HCT116 (cell line): ENCODE results near the gene KDM4E. TPM values are rescaled to one million over a fixed set of nuclear protein-coding genes. Genes with fewer than 3 reads are reported as not detected.

Experiments
- ATAC-seq: fragments of 200-7000 bp; cut with Tn5 transposase; 2 replicates; pipeline ENCODE4 v1.9.1; 2020; ENCODE audit warnings: mild to moderate bottlenecking, moderate library complexity
- BruUV-seq: library from RNA; stranded (reverse); fragments of 400-500 nt; replicated peaks from 2 replicates; lab custom pipeline; 2021; lab: Mats Ljungman, UMichigan
- CTCF ChIA-PET: fragments of 300-600 bp; sonication (Branson Sonifier 250); formaldehyde crosslinking; loops from one replicate; lab custom pipeline; 2021; ENCODE audit warnings: antibody characterized with exemption; lab: Charles Lee
- POLR2A ChIA-PET: fragments of 300-600, 350-600 bp; sonication (Branson Sonifier 250); formaldehyde crosslinking; loops from one replicate; lab custom pipeline; 2021; ENCODE audit warnings: antibody characterized with exemption; lab: Charles Lee
- RAD21 ChIA-PET, 2 experiments: fragments of 300-600 bp; sonication (Branson Sonifier 250); formaldehyde crosslinking; loops; one replicate each; lab custom pipeline; 2023; ENCODE audit warnings: low total read pairs in 2 of 2; ENCODE audit not compliant: uncharacterized antibody in 2 of 2, unreplicated experiment in 2 of 2, low non-redundant PET in 1 of 2; lab: Charles Lee
- DNase-seq: peaks from one replicate; pipeline ENCODE4 v3.0.0-alpha.2; 2010; ENCODE audit warnings: low read depth, low spot score
- H2AFZ ChIP-seq: fragments of 200-600 bp; shearing (Covaris generic), sonication (generic); 2 replicates; pipeline ENCODE4 v1.6.1; 2017; ENCODE audit warnings: low read depth, mixed run types, mixed read lengths, antibody characterized with exemption, low read length; ENCODE audit not compliant: poor library complexity, severe bottlenecking
- H3K27ac ChIP-seq: 2 replicates; pipeline ENCODE4 v1.5.1; 2012; ENCODE audit warnings: low read depth, low read length
- H3K27me3 ChIP-seq: fragments of 200-600 bp; sonication (generic); 2 replicates; pipeline ENCODE4 v1.6.1; 2016; ENCODE audit warnings: mixed run types, low read length, mixed read lengths; ENCODE audit not compliant: insufficient read depth
- H3K36me3 ChIP-seq, 2 experiments: fragments of 200-500 bp in 1 of 2; fragments of 200-600 bp in 1 of 2; sonication (Bioruptor generic) in 1 of 2; sonication (generic) in 1 of 2; 2 replicates each; pipeline versions ENCODE4 v1.5.1 to v1.6.1; 2014 to 2016; ENCODE audit warnings: low read length in 2 of 2, inconsistent platforms in 1 of 2, mixed read lengths in 1 of 2, mixed run types in 1 of 2; ENCODE audit not compliant: insufficient read depth in 2 of 2, control insufficient read depth in 1 of 2
- H3K4me1 ChIP-seq, 2 experiments: fragments of 200-600 bp in 1 of 2; sonication (generic) in 1 of 2; 2 replicates each; pipeline versions ENCODE4 v1.5.1 to v1.6.1; 2012 to 2017; ENCODE audit warnings: low read length in 2 of 2, inconsistent platforms in 1 of 2, mild to moderate bottlenecking in 1 of 2, mixed read lengths in 1 of 2, mixed run types in 1 of 2, moderate library complexity in 1 of 2; ENCODE audit not compliant: insufficient read depth in 2 of 2, control insufficient read depth in 1 of 2
- H3K4me2 ChIP-seq: fragments of 200-600 bp; sonication (generic); 2 replicates; pipeline ENCODE4 v1.6.1; 2017; ENCODE audit warnings: mixed run types, low read length, mixed read lengths
- H3K4me3 ChIP-seq, 2 experiments: fragments of 200-600 bp in 1 of 2; sonication (generic) in 1 of 2; replicated peaks in 1 of 2; 2 replicates each; pipeline ENCODE4 v1.5.1; 2011 to 2016; ENCODE audit warnings: low read length in 2 of 2, control low read depth in 1 of 2, low read depth in 1 of 2, mild to moderate bottlenecking in 1 of 2, mixed read lengths in 1 of 2, mixed run types in 1 of 2
- H3K79me2 ChIP-seq: fragments of 200-600 bp; sonication (generic); 2 replicates; pipeline ENCODE4 v1.6.1; 2017; ENCODE audit warnings: mild to moderate bottlenecking, mixed run types, low read length, moderate library complexity, mixed read lengths; ENCODE audit not compliant: insufficient read depth
- H3K9ac ChIP-seq: fragments of 200-600 bp; sonication (generic); 2 replicates; pipeline ENCODE4 v1.6.1; 2016; ENCODE audit warnings: low read length, mixed read lengths
- H3K9me2 ChIP-seq: fragments of 200-600 bp; sonication (generic), shearing (Covaris generic); 2 replicates; pipeline ENCODE4 v1.6.1; 2017; ENCODE audit warnings: mixed run types, mild to moderate bottlenecking, moderate library complexity; ENCODE audit not compliant: insufficient read depth
- H3K9me3 ChIP-seq, 2 experiments: fragments of 200-500 bp in 1 of 2; fragments of 200-600 bp in 1 of 2; sonication (Bioruptor generic) in 1 of 2; sonication (generic) in 1 of 2; 2 replicates each; pipeline ENCODE4 v1.6.1; 2014 to 2017; ENCODE audit warnings: low read length in 2 of 2, mixed read lengths in 2 of 2, inconsistent platforms in 1 of 2, low read depth in 1 of 2, mild to moderate bottlenecking in 1 of 2, mixed run types in 1 of 2, moderate library complexity in 1 of 2; ENCODE audit not compliant: control insufficient read depth in 1 of 2, insufficient read depth in 1 of 2
- H4K20me1 ChIP-seq: fragments of 200-600 bp; sonication (generic), shearing (Covaris generic); 2 replicates; pipeline ENCODE4 v1.6.1; 2017; ENCODE audit warnings: mixed run types, mild to moderate bottlenecking, moderate library complexity; ENCODE audit not compliant: insufficient read depth
- CBX3 ChIP-seq: IDR thresholded peaks from 2 replicates; pipeline ENCODE4 v1.6.1; 2012; ENCODE audit warnings: low read depth
- CTCF ChIP-seq, 3 experiments: fragments of 200-600 bp in 1 of 3; sonication (generic) in 1 of 3; IDR thresholded peaks in 2 of 3; conservative IDR thresholded peaks in 1 of 3; 2 replicates each; pipeline ENCODE4 v1.5.1; 2012 to 2017; ENCODE audit warnings: low read depth in 2 of 3, low read length in 2 of 3, antibody characterized with exemption in 1 of 3, borderline replicate concordance in 1 of 3, control low read depth in 1 of 3, mild to moderate bottlenecking in 1 of 3, mixed read lengths in 1 of 3, mixed run types in 1 of 3, moderate library complexity in 1 of 3; ENCODE audit not compliant: insufficient read depth in 1 of 3
- EGR1 ChIP-seq: IDR thresholded peaks from 2 replicates; pipeline ENCODE4 v1.6.1; 2012; ENCODE audit warnings: low read depth
- EZH2 ChIP-seq: fragments of 200-600 bp; sonication (generic); IDR thresholded peaks from 2 replicates; pipeline ENCODE4 v1.6.1; 2017; ENCODE audit warnings: antibody characterized with exemption, mixed run types
- JUND ChIP-seq: IDR thresholded peaks from 2 replicates; pipeline ENCODE4 v1.6.1; 2012
- RAD21 ChIP-seq: IDR thresholded peaks from 2 replicates; pipeline ENCODE4 v1.6.1; 2012; ENCODE audit warnings: low read depth, mild to moderate bottlenecking
- SIN3A ChIP-seq: IDR thresholded peaks from 2 replicates; pipeline ENCODE4 v1.6.1; 2012; ENCODE audit warnings: low read depth
- SP1 ChIP-seq: IDR thresholded peaks from 2 replicates; pipeline ENCODE4 v1.6.1; 2012; ENCODE audit warnings: low read depth
- TCF7L2 ChIP-seq: IDR thresholded peaks from 2 replicates; pipeline ENCODE4 v1.7.0; 2011; ENCODE audit warnings: borderline replicate concordance, inconsistent platforms; ENCODE audit not compliant: insufficient read depth, insufficient read length; ENCODE audit errors: extremely low read depth
- ZNF274 ChIP-seq: fragments of 200-500 bp; sonication (Bioruptor generic); IDR thresholded peaks from 2 replicates; pipeline ENCODE4 v1.6.1; 2014; ENCODE audit warnings: mild to moderate bottlenecking, low read depth, low read length, inconsistent platforms
- intact Hi-C: fragments of 100-400 bp; cut with micrococcal nuclease; formaldehyde crosslinking; loops from 2 replicates; pipeline ENCODE4 v1.10.0; 2022
- total RNA-seq: library from RNA; stranded (reverse); gene quantifications from one replicate; pipeline ENCODE4 v1.2.1, GENCODE V29; 2021; ENCODE audit not compliant: unreplicated experiment

The KDM4E gene
- total RNA-seq, 1 experiment from 2014 or later, result not detected

- Histone ChIP-seq H3K4me1 (no peaks in the 10 kb centered on the region), H3K36me3 (no peaks in the 10 kb centered on the region), H3K9ac (no peak overlapping the region), H3K9me3 (no peaks in the 10 kb centered on the region), H3K4me3 (no peak overlapping the region), H2AFZ (no peak overlapping the region), H3K4me2 (no peak overlapping the region), H3K9me2 (no peaks in the 10 kb centered on the region), H3K79me2 (no peaks in the 10 kb centered on the region), H3K27me3 (no peaks in the 10 kb centered on the region; the same call in 1 of the 2 replicates), H4K20me1 (no peaks in the 10 kb centered on the region), H3K27ac (no peak overlapping the region)
- RAD21 ChIA-PET, result no interaction called here
- no TSS peak for BruUV-seq
- intact Hi-C loops, result no loop called here
- ATAC-seq (peak; percentile 55), DNase-seq (no peak)
- POLR2A ChIA-PET, result no interaction called here
- no peak for TF ChIP-seq ZNF274
- TF ChIP-seq CTCF (IDR thresholded peaks at IDR 0.05 in 2 of 3, conservative IDR thresholded peaks at IDR 0.05 in 1 of 3; ENCODE audit: borderline replicate concordance in 1 of 3, insufficient read depth in 1 of 3, low read depth in 2 of 3, low read length in 2 of 3), result peak in 2 of 3 experiments; percentile 47 to 51; a peak in 4 of 6 replicates
- TF ChIP-seq EGR1, result 0 out of 2 replicates have a peak, but pooled peaks have one; percentile 22
- no peak for TF ChIP-seq JUND
- CTCF ChIA-PET, result no interaction called here
Observed at GRCh38 chr11:94997437-94997836, 27.6 kb upstream of the KDM4E start.

GRCh38 chr11:94998285-94998684 lies 26.8 kb upstream of the KDM4E start:
- no peak overlapping the region for H3K4me2 ChIP-seq
- H3K9me3 ChIP-seq, result no peaks in the 10 kb centered on the region
- no peak overlapping the region for H3K27ac ChIP-seq
- intact Hi-C loops, result no loop called here
- no peak for DNase-seq
- BruUV-seq, result no TSS peak
- H3K9ac ChIP-seq, result no peak overlapping the region
- ChIA-PET POLR2A (no interaction called here), CTCF (no interaction called here), RAD21 (no interaction called here)
- H3K9me2 ChIP-seq, result 0 out of 2 replicates have a peak, but pooled peaks cover 4% of the 10 kb centered on the region
- no peaks in the 10 kb centered on the region for H3K79me2 ChIP-seq
- no peak overlapping the region for H3K4me3 ChIP-seq
- H3K27me3 ChIP-seq, result no peaks in the 10 kb centered on the region; the same call in 1 of the 2 replicates
- no peaks in the 10 kb centered on the region for H3K4me1 ChIP-seq
- no peak overlapping the region for H2AFZ ChIP-seq
- ATAC-seq, result no peak
- TF ChIP-seq CTCF (IDR thresholded peaks at IDR 0.05 in 2 of 3, conservative IDR thresholded peaks at IDR 0.05 in 1 of 3; ENCODE audit: borderline replicate concordance in 1 of 3, insufficient read depth in 1 of 3, low read depth in 2 of 3, low read length in 2 of 3) (no peak), TCF7L2 (no peak), SIN3A (no peak), RAD21 (no peak), EZH2 (no peak), CBX3 (no peak), JUND (no peak), SP1 (no peak)
- no peaks in the 10 kb centered on the region for H3K36me3 ChIP-seq
- H4K20me1 ChIP-seq, result no peaks in the 10 kb centered on the region
